GM12891 (cell line): ENCODE results near the gene SPATA6L.

Source experiments
- POLR2A ChIP-seq: IDR thresholded peaks from 2 replicates; pipeline ENCODE4 v1.6.1; 2011; ENCODE audit warnings: low read depth, low read length, control low read depth
- POLR2AphosphoS5 ChIP-seq: IDR thresholded peaks from 2 replicates; pipeline ENCODE4 v1.6.1; 2011; ENCODE audit warnings: low read depth, low read length, control low read depth
- SPI1 ChIP-seq: IDR thresholded peaks from 2 replicates; pipeline ENCODE4 v1.6.1; 2011; ENCODE audit warnings: low read depth, low read length, control low read depth
- TAF1 ChIP-seq: IDR thresholded peaks from 2 replicates; pipeline ENCODE4 v1.6.1; 2011; ENCODE audit warnings: low read depth, low read length, control low read depth

- TF ChIP-seq POLR2A (no peak), POLR2AphosphoS5 (no peak), SPI1 (no peak), TAF1 (no peak)
These were observed 26.9 kb downstream of the SPATA6L start for GRCh38 chr9:4639420-4639819.
